HL-60 (cell line): ENCODE data around the gene SNX9.

Experiments used
- GABPA ChIP-seq: IDR thresholded peaks from 2 replicates; pipeline ENCODE4 v1.6.1; 2012; ENCODE audit warnings: low read depth
- POLR2AphosphoS5 ChIP-seq: IDR thresholded peaks from 2 replicates; pipeline ENCODE4 v1.6.1; 2012; ENCODE audit warnings: low read depth
- SPI1 ChIP-seq: IDR thresholded peaks from 2 replicates; pipeline ENCODE4 v1.6.1; 2012; ENCODE audit warnings: low read depth, mild to moderate bottlenecking, borderline replicate concordance
- TF ChIP-seq, protein P1 (sequence below): IDR thresholded peaks from one replicate; pipeline ENCODE4 v1.5.1; 2011; ENCODE audit warnings: low read length, control low read depth, inconsistent platforms; ENCODE audit not compliant: insufficient read depth
- TF ChIP-seq, protein P2 (sequence below): IDR thresholded peaks from 2 replicates; pipeline ENCODE4 v1.6.1; 2012; ENCODE audit warnings: low read depth; ENCODE audit not compliant: insufficient replicate concordance

DNA sequence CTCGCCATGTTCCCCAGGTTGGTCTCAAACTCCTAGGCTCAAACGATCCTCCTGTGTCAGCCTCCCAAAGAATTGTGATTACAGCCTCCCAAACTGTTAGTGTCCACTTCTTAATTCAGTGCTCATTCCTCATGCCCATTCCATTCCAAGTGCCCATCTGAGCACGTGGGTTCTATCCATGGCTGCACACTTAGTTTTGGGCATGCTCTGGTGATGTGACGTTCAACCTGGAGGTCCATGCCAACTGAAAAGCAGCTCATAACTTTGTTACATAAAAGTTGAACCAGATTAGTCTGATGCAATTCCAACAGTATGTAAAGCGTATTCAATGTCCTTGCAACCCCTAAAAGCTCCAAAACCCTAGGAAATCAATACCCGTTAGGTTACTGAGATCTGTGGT, 11.5 kb downstream of the SNX9 start:
- TF ChIP-seq, protein P1, sequence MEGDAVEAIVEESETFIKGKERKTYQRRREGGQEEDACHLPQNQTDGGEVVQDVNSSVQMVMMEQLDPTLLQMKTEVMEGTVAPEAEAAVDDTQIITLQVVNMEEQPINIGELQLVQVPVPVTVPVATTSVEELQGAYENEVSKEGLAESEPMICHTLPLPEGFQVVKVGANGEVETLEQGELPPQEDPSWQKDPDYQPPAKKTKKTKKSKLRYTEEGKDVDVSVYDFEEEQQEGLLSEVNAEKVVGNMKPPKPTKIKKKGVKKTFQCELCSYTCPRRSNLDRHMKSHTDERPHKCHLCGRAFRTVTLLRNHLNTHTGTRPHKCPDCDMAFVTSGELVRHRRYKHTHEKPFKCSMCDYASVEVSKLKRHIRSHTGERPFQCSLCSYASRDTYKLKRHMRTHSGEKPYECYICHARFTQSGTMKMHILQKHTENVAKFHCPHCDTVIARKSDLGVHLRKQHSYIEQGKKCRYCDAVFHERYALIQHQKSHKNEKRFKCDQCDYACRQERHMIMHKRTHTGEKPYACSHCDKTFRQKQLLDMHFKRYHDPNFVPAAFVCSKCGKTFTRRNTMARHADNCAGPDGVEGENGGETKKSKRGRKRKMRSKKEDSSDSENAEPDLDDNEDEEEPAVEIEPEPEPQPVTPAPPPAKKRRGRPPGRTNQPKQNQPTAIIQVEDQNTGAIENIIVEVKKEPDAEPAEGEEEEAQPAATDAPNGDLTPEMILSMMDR = no peak
- TF ChIP-seq, protein P2, sequence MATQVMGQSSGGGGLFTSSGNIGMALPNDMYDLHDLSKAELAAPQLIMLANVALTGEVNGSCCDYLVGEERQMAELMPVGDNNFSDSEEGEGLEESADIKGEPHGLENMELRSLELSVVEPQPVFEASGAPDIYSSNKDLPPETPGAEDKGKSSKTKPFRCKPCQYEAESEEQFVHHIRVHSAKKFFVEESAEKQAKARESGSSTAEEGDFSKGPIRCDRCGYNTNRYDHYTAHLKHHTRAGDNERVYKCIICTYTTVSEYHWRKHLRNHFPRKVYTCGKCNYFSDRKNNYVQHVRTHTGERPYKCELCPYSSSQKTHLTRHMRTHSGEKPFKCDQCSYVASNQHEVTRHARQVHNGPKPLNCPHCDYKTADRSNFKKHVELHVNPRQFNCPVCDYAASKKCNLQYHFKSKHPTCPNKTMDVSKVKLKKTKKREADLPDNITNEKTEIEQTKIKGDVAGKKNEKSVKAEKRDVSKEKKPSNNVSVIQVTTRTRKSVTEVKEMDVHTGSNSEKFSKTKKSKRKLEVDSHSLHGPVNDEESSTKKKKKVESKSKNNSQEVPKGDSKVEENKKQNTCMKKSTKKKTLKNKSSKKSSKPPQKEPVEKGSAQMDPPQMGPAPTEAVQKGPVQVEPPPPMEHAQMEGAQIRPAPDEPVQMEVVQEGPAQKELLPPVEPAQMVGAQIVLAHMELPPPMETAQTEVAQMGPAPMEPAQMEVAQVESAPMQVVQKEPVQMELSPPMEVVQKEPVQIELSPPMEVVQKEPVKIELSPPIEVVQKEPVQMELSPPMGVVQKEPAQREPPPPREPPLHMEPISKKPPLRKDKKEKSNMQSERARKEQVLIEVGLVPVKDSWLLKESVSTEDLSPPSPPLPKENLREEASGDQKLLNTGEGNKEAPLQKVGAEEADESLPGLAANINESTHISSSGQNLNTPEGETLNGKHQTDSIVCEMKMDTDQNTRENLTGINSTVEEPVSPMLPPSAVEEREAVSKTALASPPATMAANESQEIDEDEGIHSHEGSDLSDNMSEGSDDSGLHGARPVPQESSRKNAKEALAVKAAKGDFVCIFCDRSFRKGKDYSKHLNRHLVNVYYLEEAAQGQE = no peak
- TF ChIP-seq POLR2AphosphoS5 = no peak
- no peak for TF ChIP-seq SPI1
- TF ChIP-seq GABPA = no peak
